HG02642 (cell line): ENCODE measurements around the gene TMEM101.
"Not testable (repeated sequence)": the region's sequence is repeated elsewhere in the genome, so short reads cannot be mapped to it uniquely, and the experiment has no call there.

Experiments used
- ATAC-seq: cut with Tn5 transposase; IDR thresholded peaks from one replicate; pipeline ENCODE4 v1.9.1; 2021; ENCODE audit warnings: mild to moderate bottlenecking; ENCODE audit not compliant: unreplicated experiment, poor library complexity

Gene TMEM101

GRCh38 chr17:43979011-43979410 is 35.8 kb downstream of the TMEM101 start:
- ATAC-seq = no peak

GRCh38 chr17:43978078-43978477 is 36.7 kb downstream of the TMEM101 start:
- no peak for ATAC-seq

DNA sequence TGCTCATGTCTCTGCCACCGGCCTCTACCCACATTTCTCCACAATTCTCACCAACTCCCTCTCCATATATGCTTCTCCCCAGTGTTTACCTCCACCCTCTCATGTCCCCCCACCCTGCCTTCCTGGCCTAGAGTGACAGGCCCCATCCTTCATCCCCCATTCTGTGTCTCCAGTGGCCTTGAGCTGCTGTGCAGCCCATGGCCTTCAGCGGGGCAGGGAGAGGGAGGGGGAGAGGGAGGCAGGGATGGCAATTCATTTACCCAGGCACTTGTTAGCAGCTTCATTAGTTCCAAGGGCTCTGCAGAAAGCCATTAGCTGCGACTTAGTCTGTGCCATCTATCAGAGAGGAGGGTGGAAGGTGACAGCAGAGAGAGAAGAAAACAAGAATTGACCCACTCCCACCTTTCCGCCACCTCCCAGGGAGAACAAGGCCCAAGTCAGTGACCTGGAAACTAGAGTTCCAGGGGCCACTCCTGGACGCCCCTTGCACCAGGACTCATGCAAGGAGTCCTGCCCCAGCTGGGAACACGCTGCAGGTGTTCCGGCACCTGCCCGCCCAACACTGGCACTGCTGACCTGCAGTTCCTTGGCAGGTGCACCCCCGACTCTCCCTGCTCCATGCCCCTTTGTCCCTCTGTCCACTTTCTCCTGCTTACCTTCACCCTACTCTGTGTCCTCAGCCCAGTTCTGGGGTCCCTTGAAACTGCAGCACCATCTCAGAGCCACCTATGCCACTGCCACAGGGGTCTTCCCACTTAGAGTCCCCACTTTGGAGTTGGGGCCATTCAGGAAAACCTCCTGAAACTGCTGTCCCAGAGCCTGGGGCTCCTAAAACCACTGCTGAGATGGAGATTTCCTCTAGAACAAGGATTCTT is 37.6 kb downstream of the TMEM101 start:
- ATAC-seq = no peak

- no peak for ATAC-seq
Measured at GRCh38 chr17:43975898-43976297, 38.9 kb downstream of the TMEM101 start.

DNA sequence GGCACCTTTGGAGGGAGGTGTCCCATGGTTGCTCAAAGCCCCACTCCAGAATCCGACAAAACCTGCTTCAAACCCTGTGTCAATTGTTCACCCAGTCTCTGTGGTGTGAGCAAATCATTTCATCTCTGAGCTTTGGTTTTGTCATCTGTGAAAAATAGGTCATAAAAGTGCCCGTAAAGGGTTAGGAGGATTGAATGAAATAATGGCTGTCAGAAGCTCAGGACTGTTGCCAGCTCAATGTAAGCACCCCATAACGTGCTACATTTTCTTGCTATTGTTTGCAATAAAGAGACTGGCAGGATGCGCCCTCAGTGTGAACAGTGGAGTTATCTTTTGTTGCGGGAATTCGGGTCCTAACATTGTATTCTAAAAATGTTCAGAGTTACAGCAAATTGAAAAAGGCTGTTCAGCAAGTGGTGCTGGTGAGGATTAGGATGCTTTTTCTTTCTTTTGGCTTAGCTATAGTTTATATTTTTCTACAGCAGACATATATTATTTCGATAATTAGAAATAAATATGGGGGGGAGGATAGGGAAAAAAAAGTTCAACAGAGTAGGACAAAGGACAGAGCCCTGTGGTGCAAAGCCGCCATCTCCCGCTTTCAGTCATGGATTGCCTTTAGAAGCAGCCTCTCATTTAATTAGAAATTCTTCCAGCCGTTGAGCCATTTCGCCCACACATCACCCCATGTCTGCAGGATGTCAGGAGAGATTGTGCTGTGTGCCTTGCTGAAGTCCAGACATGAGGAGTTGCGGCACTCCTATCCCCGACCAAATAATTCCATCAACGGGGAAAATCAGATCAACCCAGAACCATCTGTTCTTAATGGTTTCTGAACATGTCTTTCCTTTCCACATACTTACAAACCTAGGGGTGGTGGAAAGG is 40.1 kb downstream of the TMEM101 start:
- no peak for ATAC-seq

DNA sequence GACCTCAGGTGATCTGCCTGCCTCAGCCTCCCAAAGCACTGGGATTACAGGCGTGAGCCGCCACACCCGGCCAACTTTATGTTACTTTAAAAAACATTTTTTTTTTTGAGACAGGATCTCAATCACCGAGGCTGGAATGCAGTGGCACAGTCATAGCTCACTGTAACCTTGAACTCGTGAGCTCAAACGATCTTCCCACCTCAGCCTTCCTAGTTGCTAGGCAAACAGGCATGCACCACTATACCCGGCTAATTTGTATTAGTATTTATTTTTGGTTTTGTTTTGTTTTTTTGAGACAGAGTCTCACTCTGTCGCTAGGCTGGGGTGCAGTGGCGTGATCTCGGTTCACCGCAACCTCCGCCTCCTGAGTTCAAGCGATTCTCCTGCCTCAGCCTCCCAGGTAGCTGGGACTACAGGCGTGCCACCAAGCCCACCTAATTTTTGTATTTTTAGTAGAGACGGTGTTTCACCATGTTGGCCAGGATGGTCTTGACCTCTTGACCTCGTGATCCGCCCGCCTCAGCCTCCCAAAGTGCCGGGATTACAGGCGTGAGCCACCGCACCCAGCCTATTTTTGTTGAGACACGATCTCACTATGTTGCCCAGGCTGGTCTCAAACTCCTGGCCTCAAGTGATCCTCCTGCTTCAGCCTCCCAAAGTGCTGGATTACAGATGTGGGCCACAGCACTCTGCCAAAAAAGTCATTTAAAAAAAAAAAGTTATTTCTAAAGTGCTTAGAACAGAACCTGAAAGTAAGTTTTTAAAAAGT is 42.1 kb downstream of the TMEM101 start:
- not testable (repeated sequence) for ATAC-seq

DNA sequence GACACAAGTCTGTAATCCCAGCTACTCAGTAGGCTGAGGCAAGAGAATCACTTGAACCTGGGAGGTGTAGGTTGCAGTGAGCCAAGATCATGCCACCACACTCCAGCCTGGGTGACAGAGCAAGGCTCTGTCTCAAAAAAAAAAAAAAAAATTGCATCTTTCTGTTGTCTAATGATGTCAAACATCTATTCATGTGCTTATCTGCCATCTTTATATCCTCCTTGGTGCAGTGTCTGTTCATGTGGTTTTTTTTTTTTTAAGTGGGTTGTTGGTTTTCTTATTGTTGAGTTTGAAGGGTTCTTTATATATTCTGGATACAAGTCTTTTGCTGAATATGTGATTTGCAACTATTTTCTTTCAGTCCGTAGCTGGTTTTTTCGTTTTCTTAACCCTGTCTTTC is 43.3 kb downstream of the TMEM101 start:
- ATAC-seq = not testable (repeated sequence)

DNA sequence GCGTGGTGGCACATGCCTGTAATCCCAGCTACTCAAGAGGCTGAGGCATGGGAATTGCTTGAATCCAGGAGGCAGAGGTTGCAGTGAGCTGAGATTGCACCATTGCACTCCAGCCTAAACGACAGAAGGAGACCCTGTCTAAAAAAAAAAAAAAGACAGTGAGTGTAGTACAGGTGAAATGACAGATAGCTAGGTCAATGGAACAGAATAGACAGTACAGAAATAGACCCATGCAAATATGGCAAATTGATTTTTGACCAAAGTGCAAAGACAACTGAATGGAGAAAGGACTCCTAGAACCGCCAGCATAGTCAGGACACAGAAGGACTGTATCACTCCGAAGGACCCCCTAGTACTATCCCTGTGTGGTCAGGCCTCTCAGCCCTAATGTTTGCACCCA is 44.4 kb downstream of the TMEM101 start:
- no peak for ATAC-seq

- ATAC-seq = no peak
Measured at GRCh38 chr17:43967251-43967875, 47.4 kb downstream of the TMEM101 start.

DNA sequence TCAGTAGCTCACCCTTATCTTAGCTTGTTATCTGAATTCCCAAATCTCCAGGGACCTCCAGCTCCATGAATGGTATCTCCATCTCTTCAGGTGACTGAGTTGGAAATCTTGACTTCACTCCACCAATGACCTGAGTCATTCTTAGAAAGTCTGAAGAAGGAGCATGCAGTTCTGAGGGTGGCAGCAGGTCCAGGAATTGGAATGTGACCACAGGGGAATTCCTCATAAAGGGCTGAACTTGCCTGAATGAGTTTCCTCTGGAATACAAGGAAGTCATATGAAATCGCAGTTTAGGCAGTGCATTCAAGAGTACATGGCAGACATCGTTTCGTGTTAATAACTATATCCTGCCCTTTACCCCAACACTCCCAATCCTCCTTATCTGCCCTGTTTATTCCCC is 48.5 kb downstream of the TMEM101 start:
- no peak for ATAC-seq

- ATAC-seq = no peak
Measured at GRCh38 chr17:43962479-43962878, 52.3 kb downstream of the TMEM101 start.

DNA sequence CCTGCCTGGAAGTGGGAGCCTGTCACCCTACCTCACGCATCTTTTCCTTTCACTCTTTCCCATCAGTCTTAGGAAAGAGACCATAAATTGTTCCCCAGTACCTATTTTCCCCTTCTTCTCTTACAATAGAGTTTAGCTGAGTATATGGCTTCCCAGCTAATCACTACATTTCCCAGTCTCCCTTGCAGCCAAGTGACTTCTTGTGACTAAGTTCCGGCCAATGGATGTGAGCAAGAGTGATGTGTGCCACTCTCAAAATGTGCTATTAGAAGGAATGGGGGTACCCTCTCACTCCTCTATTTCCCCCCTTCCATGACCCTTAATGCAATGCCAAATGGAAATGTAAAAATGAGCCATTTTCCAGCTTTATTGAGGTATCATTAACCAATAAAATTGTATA is 52.8 kb downstream of the TMEM101 start:
- no peak for ATAC-seq

DNA sequence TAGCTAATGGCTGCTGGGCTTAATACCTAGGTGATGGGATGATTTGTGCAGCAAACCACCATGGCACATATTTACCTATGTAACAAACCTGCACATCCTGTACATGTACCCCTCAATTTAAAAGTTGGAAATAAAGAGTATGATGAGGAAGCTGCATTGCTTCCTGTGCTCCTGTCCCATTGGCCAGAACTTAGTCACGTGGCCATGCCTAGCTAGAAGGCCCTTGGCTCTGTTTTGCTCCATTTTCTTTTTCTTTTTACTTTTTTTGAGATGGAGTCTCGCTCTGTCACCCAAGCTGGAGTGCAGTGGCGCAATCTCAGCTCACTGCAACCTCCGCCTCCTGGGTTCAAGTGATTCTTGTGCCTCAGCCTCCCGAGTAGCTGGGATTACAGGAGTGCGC is 53.5 kb downstream of the TMEM101 start:
- not testable (repeated sequence) for ATAC-seq
